Left lung (tissue), 10 donors: ENCODE data around the gene CRYBG2. TPM values are rescaled to one million over a fixed set of nuclear protein-coding genes. Genes with fewer than 3 reads are reported as not detected.

Experiments used
- ATAC-seq: fragments of 200-7000 bp; cut with Tn5 transposase; one replicate; pipeline ENCODE4 v1.9.1; 2020; ENCODE audit warnings: moderate library complexity
- DNase-seq, 4 donors: peaks; one replicate each; pipeline ENCODE4 v3.0.0-alpha.2; 2013 to 2020
- H3K27ac ChIP-seq, 2 donors: fragments of 200-600 bp; sonication (generic) in 1 of 2; one replicate each; pipeline versions ENCODE4 v1.5.0 to v1.8.0; 2020 to 2021
- H3K27me3 ChIP-seq, 2 donors: fragments of 200-600 bp; sonication (generic) in 1 of 2; one replicate each; pipeline versions ENCODE4 v1.5.0 to v1.8.0; 2020 to 2021
- H3K36me3 ChIP-seq, 2 donors: fragments of 200-600 bp; sonication (generic) in 1 of 2; one replicate each; pipeline versions ENCODE4 v1.5.0 to v1.8.0; 2020 to 2021
- H3K4me1 ChIP-seq, 2 donors: fragments of 200-600 bp; one replicate each; pipeline ENCODE4 v1.8.0; 2021
- H3K4me3 ChIP-seq, 2 donors: fragments of 200-600 bp; sonication (generic) in 1 of 2; one replicate each; pipeline versions ENCODE4 v1.5.0 to v1.8.0; 2020 to 2021; ENCODE audit warnings: mild to moderate bottlenecking in 1 of 2
- H3K9me3 ChIP-seq, 2 donors: fragments of 200-600 bp; sonication (generic) in 1 of 2; one replicate each; pipeline versions ENCODE4 v1.5.0 to v1.8.0; 2020 to 2021
- CTCF ChIP-seq, 2 donors: fragments of 200-600 bp; sonication (generic) in 1 of 2; IDR thresholded peaks; one replicate each; pipeline versions ENCODE4 v1.5.0 to v1.8.0; 2021; ENCODE audit warnings: antibody characterized with exemption in 2 of 2
- intact Hi-C, 2 donors: fragments of 100-400 bp; cut with DNase I; formaldehyde crosslinking; loops; one replicate each; pipeline versions ENCODE4 v1.11.2 to v1.14.2; 2022
- polyA plus RNA-seq, 6 donors: library from polyadenylated mRNA; unstranded; fragments of 120-200 nt; gene quantifications; one replicate each; pipeline ENCODE4 v1.2.1, GENCODE V29; 2013; ENCODE audit not compliant: insufficient read length in 6 of 6
- total RNA-seq, 2 donors: library from RNA; stranded (reverse); fragmentation: NEBNext Ultra II Directional; extraction: Animal tissue kit (Norgen Biotek cat#: 25700); gene quantifications; one replicate each; pipeline ENCODE4 v1.2.1, GENCODE V29; 2021
- donor health status: DM: no; HTN: yes; CAD: no.
- donor health status: DM: no; HTN: no; CAD: no.

CRYBG2 gene
- total and polyA plus RNA-seq, 8 donors: 0.94 to 7.6 (median 1.7) TPM

GRCh38 chr1:26368486-26368885 lies 14.6 kb upstream of the CRYBG2 start:
- no peak for TF ChIP-seq CTCF (IDR thresholded peaks at IDR 0.05)
- intact Hi-C loops: no loop called here
- DNase-seq: no peak

DNA sequence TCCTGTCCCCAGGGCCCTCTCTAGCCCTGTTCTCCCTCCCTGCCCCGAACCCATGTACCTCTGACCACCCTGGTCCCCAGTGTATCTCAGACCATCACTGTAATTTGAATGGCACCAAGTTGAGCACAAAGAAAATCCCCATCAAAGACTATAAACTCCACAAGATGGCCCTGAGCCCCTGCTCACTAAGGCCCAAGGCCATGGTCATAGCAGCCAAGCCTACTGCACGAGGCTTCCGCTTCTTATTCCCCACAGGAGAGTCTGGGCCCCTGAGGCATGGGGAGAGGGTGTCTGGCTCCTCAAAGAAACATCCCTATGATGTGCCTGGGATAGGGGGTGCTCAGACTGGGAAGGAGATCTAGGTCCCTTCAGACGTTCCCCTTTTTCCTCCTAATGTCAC lies 14.1 kb upstream of the CRYBG2 start:
- ATAC-seq (no peak), DNase-seq (no peak)
- no peak overlapping the region for H3K4me3 ChIP-seq
- intact Hi-C loops: no loop called here
- no peak overlapping the region for H3K27ac ChIP-seq
- peaks cover 0 to 5% of the 10 kb centered on the region in 2 donors for H3K4me1 ChIP-seq
- H3K9me3 ChIP-seq: no peaks in the 10 kb centered on the region
- no peak for TF ChIP-seq CTCF (IDR thresholded peaks at IDR 0.05)
- H3K36me3 ChIP-seq: no peaks in the 10 kb centered on the region
- peaks cover 10 to 45% of the 10 kb centered on the region in 2 donors for H3K27me3 ChIP-seq

More at GRCh38 chr1:26368486-26368885, 14.6 kb upstream of the CRYBG2 start:
- no peak for ATAC-seq
- Histone ChIP-seq H3K9me3 (no peaks in the 10 kb centered on the region), H3K36me3 (no peaks in the 10 kb centered on the region), H3K27me3 (peaks cover 10 to 40% of the 10 kb centered on the region in 2 donors), H3K27ac (no peak overlapping the region), H3K4me3 (no peak overlapping the region), H3K4me1 (peaks cover 0 to 5% of the 10 kb centered on the region in 2 donors)

GRCh38 chr1:26367441-26367840 lies 13.5 kb upstream of the CRYBG2 start:
- no peak for ATAC-seq
- H3K36me3 ChIP-seq: no peaks in the 10 kb centered on the region
- TF ChIP-seq CTCF (IDR thresholded peaks at IDR 0.05): no peak
- no peak overlapping the region for H3K27ac ChIP-seq
- peaks cover 10 to 51% of the 10 kb centered on the region in 2 donors for H3K27me3 ChIP-seq
- intact Hi-C loops: no loop called here
- no peaks in the 10 kb centered on the region for H3K9me3 ChIP-seq
- no peak for DNase-seq
- H3K4me1 ChIP-seq: peaks cover 0 to 5% of the 10 kb centered on the region in 2 donors
- H3K4me3 ChIP-seq: no peak overlapping the region

DNA sequence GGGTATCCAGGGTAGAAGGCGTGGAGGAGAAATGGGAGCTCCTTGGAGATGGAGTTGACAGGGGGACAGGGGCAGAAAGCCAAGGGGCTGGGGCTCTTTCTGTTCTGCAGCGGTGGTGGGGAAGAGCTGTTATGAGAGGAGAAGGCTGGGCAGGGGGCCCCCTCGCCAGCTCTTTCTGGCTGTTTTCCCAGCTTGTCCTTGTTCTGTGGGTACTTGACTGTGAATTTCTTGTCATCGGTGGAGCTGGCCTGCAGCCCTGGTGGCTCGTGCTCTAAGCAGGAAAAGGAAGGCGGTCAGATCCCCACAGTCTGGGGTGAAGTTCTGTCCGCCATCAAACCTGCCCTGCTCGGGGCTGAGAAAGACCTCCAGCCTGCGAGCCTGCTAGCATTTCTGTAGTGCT lies 11.0 kb upstream of the CRYBG2 start:
- Histone ChIP-seq H3K9me3 (no peaks in the 10 kb centered on the region), H3K4me1 (peaks cover 7 to 14% of the 10 kb centered on the region in 2 donors), H3K27me3 (peaks cover 29 to 76% of the 10 kb centered on the region in 2 donors), H3K27ac (no peak overlapping the region), H3K36me3 (no peaks in the 10 kb centered on the region), H3K4me3 (no peak overlapping the region)
- ATAC-seq (no peak), DNase-seq (peak in 1 of 4 donors; percentile 43)
- no peak for TF ChIP-seq CTCF (IDR thresholded peaks at IDR 0.05)
- intact Hi-C loops: no loop called here

DNA sequence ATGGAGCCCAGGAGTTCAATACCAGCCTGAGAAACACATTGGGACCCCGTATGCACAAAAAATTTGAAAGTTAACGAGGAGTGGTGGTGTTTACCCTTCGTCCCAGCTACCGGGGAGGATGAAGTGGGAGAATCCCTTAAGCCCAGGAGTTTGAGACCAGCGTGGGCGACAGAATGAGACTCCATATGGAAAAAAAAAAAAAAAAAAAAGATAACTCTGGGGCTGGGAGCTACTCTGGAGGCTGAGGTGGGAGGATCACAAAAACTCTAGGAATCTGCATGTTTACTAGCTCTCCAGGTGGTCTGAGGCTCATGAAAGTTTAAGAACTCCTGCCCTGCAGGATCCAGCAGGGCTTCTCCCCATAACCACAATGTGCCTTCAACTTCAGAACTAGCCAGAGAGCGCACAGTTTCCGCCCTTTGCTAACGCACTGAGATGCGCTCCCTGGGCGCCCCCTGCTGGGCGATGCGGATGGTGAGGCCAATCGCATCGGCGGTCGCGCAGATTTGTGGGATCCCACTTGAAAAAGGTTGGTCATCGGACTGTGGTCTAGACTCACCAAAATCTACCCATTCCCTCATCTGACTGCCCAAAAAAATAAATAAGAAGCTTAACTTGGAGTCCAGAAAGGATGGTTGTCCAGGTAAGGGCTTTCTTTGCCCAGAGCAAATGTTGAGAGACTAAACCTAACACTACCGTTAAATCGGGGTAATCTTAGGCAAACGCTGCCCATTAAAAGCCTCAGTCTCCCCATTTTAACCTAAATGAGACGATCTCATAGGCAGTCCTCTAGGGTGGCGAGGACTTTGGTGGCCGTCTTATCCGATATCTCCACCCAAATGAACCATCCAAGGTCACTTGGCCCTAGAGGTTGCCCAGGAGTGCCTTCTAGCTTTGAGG lies 9.9 kb upstream of the CRYBG2 start:
- Histone ChIP-seq H3K27ac (no peak overlapping the region), H3K36me3 (no peaks in the 10 kb centered on the region), H3K4me3 (no peak overlapping the region), H3K27me3 (peaks cover 39 to 87% of the 10 kb centered on the region in 2 donors), H3K4me1 (peaks cover 8 to 15% of the 10 kb centered on the region in 2 donors), H3K9me3 (no peaks in the 10 kb centered on the region)
- peak; percentile 92 to 93 for TF ChIP-seq CTCF (IDR thresholded peaks at IDR 0.05)
- intact Hi-C loops: no loop called here
- DNase-seq (peak; percentile 49 to 96 (median 80)), ATAC-seq (peak; percentile 92)
